Measurements from ENCODE around the gene ITGB3BP.

Gene ITGB3BP

DNA sequence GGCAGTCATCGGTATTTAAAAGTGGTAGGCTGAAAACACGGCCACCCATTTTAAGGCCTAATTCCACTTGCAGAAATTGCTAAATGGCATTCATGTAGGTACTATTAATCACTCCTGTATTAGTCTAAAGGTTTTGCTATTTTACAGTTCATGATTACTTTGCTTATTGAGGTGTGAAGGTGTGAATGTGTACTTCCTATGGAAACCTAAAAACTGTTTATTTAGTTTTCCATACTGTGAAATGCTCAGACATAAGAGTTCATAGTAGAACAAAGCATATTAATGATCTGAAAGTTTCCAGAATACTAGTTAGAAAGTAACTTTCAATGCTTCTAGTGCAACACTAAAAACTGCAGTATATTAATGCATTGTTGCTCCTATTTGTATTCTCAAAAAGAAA lies 69.8 kb downstream of the ITGB3BP start:
- no peak overlapping the region for H3K4me3 ChIP-seq (ENCODE audit: low read length)
- no peaks in the 10 kb centered on the region for H3K27me3 ChIP-seq (ENCODE audit: low read depth, low read length)
- H3K9ac ChIP-seq (ENCODE audit: low read length) = no peak overlapping the region
- no peak overlapping the region for H3K4me2 ChIP-seq (ENCODE audit: low read length)
- H3K4me1 ChIP-seq (ENCODE audit: low read length) = no peaks in the 10 kb centered on the region
- no peak overlapping the region for H2AFZ ChIP-seq (ENCODE audit: low read depth, low read length)
- no peaks in the 10 kb centered on the region for H3K79me2 ChIP-seq (ENCODE audit: low read length)
- no peaks in the 10 kb centered on the region for H4K20me1 ChIP-seq (ENCODE audit: insufficient read depth, low read length)
- no peaks in the 10 kb centered on the region for H3K36me3 ChIP-seq (replicated peaks; ENCODE audit: low read depth, low read length)
- H3K27ac ChIP-seq (ENCODE audit: low read length) = no peak overlapping the region
- no peaks in the 10 kb centered on the region for H3K9me3 ChIP-seq (ENCODE audit: insufficient read depth, low read length)
- TF ChIP-seq EZH2phosphoT487 (IDR thresholded peaks at IDR 0.05; ENCODE audit: low read depth) = no peak
- TF ChIP-seq, protein P1, sequence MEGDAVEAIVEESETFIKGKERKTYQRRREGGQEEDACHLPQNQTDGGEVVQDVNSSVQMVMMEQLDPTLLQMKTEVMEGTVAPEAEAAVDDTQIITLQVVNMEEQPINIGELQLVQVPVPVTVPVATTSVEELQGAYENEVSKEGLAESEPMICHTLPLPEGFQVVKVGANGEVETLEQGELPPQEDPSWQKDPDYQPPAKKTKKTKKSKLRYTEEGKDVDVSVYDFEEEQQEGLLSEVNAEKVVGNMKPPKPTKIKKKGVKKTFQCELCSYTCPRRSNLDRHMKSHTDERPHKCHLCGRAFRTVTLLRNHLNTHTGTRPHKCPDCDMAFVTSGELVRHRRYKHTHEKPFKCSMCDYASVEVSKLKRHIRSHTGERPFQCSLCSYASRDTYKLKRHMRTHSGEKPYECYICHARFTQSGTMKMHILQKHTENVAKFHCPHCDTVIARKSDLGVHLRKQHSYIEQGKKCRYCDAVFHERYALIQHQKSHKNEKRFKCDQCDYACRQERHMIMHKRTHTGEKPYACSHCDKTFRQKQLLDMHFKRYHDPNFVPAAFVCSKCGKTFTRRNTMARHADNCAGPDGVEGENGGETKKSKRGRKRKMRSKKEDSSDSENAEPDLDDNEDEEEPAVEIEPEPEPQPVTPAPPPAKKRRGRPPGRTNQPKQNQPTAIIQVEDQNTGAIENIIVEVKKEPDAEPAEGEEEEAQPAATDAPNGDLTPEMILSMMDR (IDR thresholded peaks at IDR 0.05; ENCODE audit: low read depth, low read length) = no peak

DNA sequence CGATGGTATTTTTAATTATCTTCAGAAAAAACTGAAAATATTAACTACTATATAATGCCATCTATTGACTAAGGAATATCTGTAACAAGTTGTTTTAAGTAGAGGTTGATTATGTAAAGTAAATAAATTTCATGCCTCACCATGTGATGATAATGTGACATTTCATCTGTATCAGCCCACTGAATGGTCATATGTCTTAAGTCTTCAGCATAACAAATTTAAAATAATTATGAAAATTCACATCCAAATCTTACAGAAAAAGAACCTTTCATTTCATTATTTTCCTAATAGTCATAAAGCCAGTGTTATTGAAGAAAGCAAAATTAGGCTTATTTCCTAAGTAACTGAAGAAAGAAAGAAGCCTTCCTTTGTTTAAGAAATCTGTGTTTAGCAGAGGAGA lies 72.6 kb downstream of the ITGB3BP start:
- Histone ChIP-seq H4K20me1 (ENCODE audit: insufficient read depth, low read length) (no peaks in the 10 kb centered on the region), H3K36me3 (replicated peaks; ENCODE audit: low read depth, low read length) (no peaks in the 10 kb centered on the region), H3K4me1 (ENCODE audit: low read length) (no peaks in the 10 kb centered on the region), H3K4me2 (ENCODE audit: low read length) (no peak overlapping the region), H3K79me2 (ENCODE audit: low read length) (no peaks in the 10 kb centered on the region), H3K4me3 (ENCODE audit: low read length) (no peak overlapping the region), H3K27ac (ENCODE audit: low read length) (no peak overlapping the region), H3K9me3 (ENCODE audit: insufficient read depth, low read length) (no peaks in the 10 kb centered on the region), H2AFZ (ENCODE audit: low read depth, low read length) (no peak overlapping the region), H3K27me3 (ENCODE audit: low read depth, low read length) (no peaks in the 10 kb centered on the region), H3K9ac (ENCODE audit: low read length) (no peak overlapping the region)
- TF ChIP-seq EZH2phosphoT487 (IDR thresholded peaks at IDR 0.05; ENCODE audit: low read depth) = no peak
- TF ChIP-seq, protein P1 (IDR thresholded peaks at IDR 0.05; ENCODE audit: low read depth, low read length) = no peak

DNA sequence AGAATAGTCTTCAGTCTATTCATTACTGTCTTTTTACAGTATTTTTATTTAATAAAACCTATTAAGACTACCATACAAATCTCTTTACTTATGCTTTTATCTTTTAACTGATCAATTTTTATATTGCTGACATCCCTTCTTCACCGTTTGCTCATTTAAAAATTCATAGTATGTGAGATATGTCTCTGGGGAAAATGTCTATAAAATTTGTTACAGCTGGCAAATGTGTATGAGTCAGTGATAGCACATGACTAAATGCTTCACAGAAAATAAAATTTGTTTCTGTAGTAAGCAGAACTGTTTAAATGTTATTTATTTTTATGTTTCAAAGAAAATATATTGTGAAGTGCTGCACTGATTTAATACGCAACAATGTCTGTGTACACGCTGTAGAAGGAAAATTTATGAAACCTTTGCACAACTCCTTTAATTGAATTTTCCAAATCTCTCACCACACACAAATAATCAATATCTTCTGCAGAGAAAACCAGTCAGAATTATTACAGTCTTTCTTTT lies 74.2 kb downstream of the ITGB3BP start:
- H3K27me3 ChIP-seq (ENCODE audit: low read depth, low read length) = no peaks in the 10 kb centered on the region
- H3K27ac ChIP-seq (ENCODE audit: low read length) = no peak overlapping the region
- TF ChIP-seq, protein P1 (IDR thresholded peaks at IDR 0.05; ENCODE audit: low read depth, low read length) = no peak
- no peak for TF ChIP-seq EZH2phosphoT487 (IDR thresholded peaks at IDR 0.05; ENCODE audit: low read depth)

DNA sequence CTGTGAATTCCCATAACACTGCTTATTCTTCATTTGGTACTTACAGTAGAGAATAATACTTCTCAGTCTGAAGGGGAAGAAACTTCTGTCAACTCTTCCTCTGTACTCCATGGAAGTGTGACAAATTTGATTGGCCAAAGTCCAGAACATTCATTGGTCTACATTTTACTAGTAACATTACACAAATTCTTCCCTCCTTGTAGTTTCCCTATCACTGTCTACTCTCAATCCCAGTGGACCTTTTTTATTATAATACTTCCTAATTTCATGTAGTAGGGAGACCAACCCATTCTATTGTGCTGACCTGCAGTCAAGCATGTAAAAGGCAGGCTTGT lies 80.9 kb downstream of the ITGB3BP start:
- Histone ChIP-seq H3K9ac (ENCODE audit: low read length) (no peak overlapping the region), H3K36me3 (replicated peaks; ENCODE audit: low read depth, low read length) (no peaks in the 10 kb centered on the region), H3K9me3 (ENCODE audit: insufficient read depth, low read length) (no peaks in the 10 kb centered on the region), H3K4me1 (ENCODE audit: low read length) (no peaks in the 10 kb centered on the region), H3K4me3 (ENCODE audit: low read length) (no peak overlapping the region), H3K4me2 (ENCODE audit: low read length) (no peak overlapping the region), H2AFZ (ENCODE audit: low read depth, low read length) (no peak overlapping the region), H4K20me1 (ENCODE audit: insufficient read depth, low read length) (no peaks in the 10 kb centered on the region), H3K27me3 (ENCODE audit: low read depth, low read length) (no peaks in the 10 kb centered on the region), H3K27ac (ENCODE audit: low read length) (no peak overlapping the region), H3K79me2 (ENCODE audit: low read length) (no peaks in the 10 kb centered on the region)
- TF ChIP-seq EZH2phosphoT487 (IDR thresholded peaks at IDR 0.05; ENCODE audit: low read depth) = no peak
- TF ChIP-seq, protein P1 (IDR thresholded peaks at IDR 0.05; ENCODE audit: low read depth, low read length) = no peak

More for the DNA sequence above, 74.2 kb downstream of the ITGB3BP start:
- H3K9ac ChIP-seq (ENCODE audit: low read length) = no peak overlapping the region
- H3K4me1 ChIP-seq (ENCODE audit: low read length) = no peaks in the 10 kb centered on the region
- H3K36me3 ChIP-seq (replicated peaks; ENCODE audit: low read depth, low read length) = no peaks in the 10 kb centered on the region
- no peaks in the 10 kb centered on the region for H4K20me1 ChIP-seq (ENCODE audit: insufficient read depth, low read length)
- H3K4me2 ChIP-seq (ENCODE audit: low read length) = no peak overlapping the region
- H3K4me3 ChIP-seq (ENCODE audit: low read length) = no peak overlapping the region
- no peaks in the 10 kb centered on the region for H3K79me2 ChIP-seq (ENCODE audit: low read length)
- H2AFZ ChIP-seq (ENCODE audit: low read depth, low read length) = no peak overlapping the region
- no peaks in the 10 kb centered on the region for H3K9me3 ChIP-seq (ENCODE audit: insufficient read depth, low read length)
